Lower leg skin (tissue), 4 donors: Measurements from ENCODE around the gene SLX9. TPM values are rescaled to one million over a fixed set of nuclear protein-coding genes. Genes with fewer than 3 reads are reported as not detected.

ENCODE experiments used
- DNase-seq, 2 donors: peaks; one replicate each; pipeline ENCODE4 v3.0.0-alpha.2; 2019; ENCODE audit warnings: low spot score in 2 of 2
- H3K4me3 ChIP-seq: fragments of 200-600 bp; sonication (generic); 2 replicates; pipeline ENCODE4 v1.5.1; 2017; ENCODE audit warnings: mild to moderate bottlenecking, low read depth; ENCODE audit not compliant: poor library complexity, severe bottlenecking
- POLR2A ChIP-seq, 2 donors: fragments of 450-650 bp; IDR thresholded peaks; one replicate each; pipeline ENCODE4 v1.6.1; 2016 to 2017; ENCODE audit warnings: antibody characterized with exemption in 2 of 2, mild to moderate bottlenecking in 1 of 2, moderate library complexity in 1 of 2
- WGBS, 2 donors: methylation state at CpG; one replicate each; pipeline ENCODE4 v1.1.5; 2018; 5-methylcytosine and 5-hydroxymethylcytosine counted together
- intact Hi-C: fragments of 100-400 bp; cut with DNase I; formaldehyde crosslinking; loops from one replicate; pipeline ENCODE4 v1.15.0; 2023; ENCODE audit warnings: low total_unique reads
- total RNA-seq, 4 donors: library from RNA; depleted of rRNA; stranded (reverse); fragments of >200 nt; gene quantifications; one replicate each; pipeline ENCODE4 v1.1.0, GENCODE V29; 2016
- TF ChIP-seq, protein P1 (sequence below), 3 donors: fragments of 450-650 bp; IDR thresholded peaks; one replicate each; pipeline ENCODE4 v1.5.1; 2016; ENCODE audit warnings: antibody characterized with exemption in 3 of 3, mild to moderate bottlenecking in 3 of 3, moderate library complexity in 2 of 3

Gene SLX9
- total RNA-seq, 4 donors from 2014 or later, result 19.0 to 36.4 (median 31.6) TPM

- H3K4me3 ChIP-seq, result no peak overlapping the region
- intact Hi-C loops, result no loop called here
- TF ChIP-seq, protein P1, sequence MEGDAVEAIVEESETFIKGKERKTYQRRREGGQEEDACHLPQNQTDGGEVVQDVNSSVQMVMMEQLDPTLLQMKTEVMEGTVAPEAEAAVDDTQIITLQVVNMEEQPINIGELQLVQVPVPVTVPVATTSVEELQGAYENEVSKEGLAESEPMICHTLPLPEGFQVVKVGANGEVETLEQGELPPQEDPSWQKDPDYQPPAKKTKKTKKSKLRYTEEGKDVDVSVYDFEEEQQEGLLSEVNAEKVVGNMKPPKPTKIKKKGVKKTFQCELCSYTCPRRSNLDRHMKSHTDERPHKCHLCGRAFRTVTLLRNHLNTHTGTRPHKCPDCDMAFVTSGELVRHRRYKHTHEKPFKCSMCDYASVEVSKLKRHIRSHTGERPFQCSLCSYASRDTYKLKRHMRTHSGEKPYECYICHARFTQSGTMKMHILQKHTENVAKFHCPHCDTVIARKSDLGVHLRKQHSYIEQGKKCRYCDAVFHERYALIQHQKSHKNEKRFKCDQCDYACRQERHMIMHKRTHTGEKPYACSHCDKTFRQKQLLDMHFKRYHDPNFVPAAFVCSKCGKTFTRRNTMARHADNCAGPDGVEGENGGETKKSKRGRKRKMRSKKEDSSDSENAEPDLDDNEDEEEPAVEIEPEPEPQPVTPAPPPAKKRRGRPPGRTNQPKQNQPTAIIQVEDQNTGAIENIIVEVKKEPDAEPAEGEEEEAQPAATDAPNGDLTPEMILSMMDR (IDR thresholded peaks at IDR 0.05), result no peak
- TF ChIP-seq POLR2A (IDR thresholded peaks at IDR 0.05), result no peak
- DNase-seq, result no peak
- WGBS, 2 donors, result 46 to 50% methylated on average over 30 of the region's 30 CpGs
Measured at GRCh38 chr21:44966135-44967081, 26.6 kb downstream of the SLX9 start.

- 68 to 76% methylated on average over 16 to 34 of the region's 38 CpGs for WGBS, 2 donors
- intact Hi-C loops, result no loop called here
- H3K4me3 ChIP-seq, result no peak overlapping the region
- TF ChIP-seq POLR2A (IDR thresholded peaks at IDR 0.05), result no peak
- TF ChIP-seq, protein P1 (IDR thresholded peaks at IDR 0.05), result no peak
- no peak for DNase-seq
Measured at GRCh38 chr21:44967082-44968047, 27.5 kb downstream of the SLX9 start.

GRCh38 chr21:44969066-44969670, 29.3 kb downstream of the SLX9 start:
- intact Hi-C loops, result no loop called here

DNA sequence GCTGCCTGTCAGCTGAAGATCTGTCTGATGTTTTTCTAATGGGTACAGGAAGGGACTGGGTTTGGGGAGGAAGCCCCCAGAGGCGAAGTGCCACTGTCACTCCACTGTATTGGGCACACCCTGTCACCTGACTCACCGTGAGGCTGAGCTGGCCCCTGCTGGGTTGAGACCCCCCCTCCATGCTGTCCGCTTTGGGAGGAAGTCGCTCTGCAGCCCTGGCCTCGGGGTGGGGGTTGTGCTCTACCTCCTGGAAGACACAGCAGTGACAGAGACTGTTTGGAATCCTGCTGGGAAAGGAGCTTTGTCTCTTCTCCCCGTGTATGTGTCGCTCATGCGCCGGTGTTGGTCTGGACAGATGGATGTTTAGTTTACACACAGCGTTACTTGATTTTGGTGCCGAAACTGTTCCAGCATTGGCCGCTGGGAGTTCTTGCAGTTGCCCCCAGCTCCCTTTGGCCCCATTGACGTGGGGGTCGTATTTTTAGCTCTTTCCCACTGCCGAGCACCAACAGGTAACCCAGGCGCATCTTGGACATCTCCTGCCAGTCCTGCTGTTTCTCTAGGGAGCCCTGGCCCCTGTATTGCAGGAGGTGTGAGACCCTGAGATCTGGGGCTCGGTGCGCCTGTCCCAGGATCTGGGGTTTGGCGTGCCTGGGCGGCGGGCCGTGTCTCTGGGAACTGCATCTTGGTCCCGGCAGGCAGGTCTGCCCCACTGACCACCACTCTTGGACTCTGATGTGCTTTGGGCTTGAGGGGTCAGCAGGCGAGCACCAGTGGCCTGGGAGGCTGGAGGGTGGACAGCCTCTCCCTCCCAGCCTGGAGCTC, 30.3 kb downstream of the SLX9 start:
- DNase-seq, result no peak
- H3K4me3 ChIP-seq, result no peak overlapping the region
- TF ChIP-seq POLR2A (IDR thresholded peaks at IDR 0.05), result no peak
- TF ChIP-seq, protein P1 (IDR thresholded peaks at IDR 0.05), result no peak
- 77 to 92% methylated on average over 16 to 23 of the region's 24 CpGs for WGBS, 2 donors
- intact Hi-C loops, result no loop called here

More at GRCh38 chr21:44969066-44969670, 29.3 kb downstream of the SLX9 start:
- H3K4me3 ChIP-seq, result no peak overlapping the region
- DNase-seq, result no peak
- WGBS, 2 donors, result 86 to 90% methylated on average over 20 of the region's 20 CpGs
- TF ChIP-seq, protein P1 (IDR thresholded peaks at IDR 0.05), result no peak
- TF ChIP-seq POLR2A (IDR thresholded peaks at IDR 0.05), result no peak
